GM19455 (cell line): ENCODE measurements around the gene PITPNM1.
"Not testable (repeated sequence)": the region's sequence is repeated elsewhere in the genome, so short reads cannot be mapped to it uniquely, and the experiment has no call there.

Experiments used
- ATAC-seq: cut with Tn5 transposase; IDR thresholded peaks from one replicate; pipeline ENCODE4 v1.9.1; 2021; ENCODE audit not compliant: unreplicated experiment

Gene PITPNM1

DNA sequence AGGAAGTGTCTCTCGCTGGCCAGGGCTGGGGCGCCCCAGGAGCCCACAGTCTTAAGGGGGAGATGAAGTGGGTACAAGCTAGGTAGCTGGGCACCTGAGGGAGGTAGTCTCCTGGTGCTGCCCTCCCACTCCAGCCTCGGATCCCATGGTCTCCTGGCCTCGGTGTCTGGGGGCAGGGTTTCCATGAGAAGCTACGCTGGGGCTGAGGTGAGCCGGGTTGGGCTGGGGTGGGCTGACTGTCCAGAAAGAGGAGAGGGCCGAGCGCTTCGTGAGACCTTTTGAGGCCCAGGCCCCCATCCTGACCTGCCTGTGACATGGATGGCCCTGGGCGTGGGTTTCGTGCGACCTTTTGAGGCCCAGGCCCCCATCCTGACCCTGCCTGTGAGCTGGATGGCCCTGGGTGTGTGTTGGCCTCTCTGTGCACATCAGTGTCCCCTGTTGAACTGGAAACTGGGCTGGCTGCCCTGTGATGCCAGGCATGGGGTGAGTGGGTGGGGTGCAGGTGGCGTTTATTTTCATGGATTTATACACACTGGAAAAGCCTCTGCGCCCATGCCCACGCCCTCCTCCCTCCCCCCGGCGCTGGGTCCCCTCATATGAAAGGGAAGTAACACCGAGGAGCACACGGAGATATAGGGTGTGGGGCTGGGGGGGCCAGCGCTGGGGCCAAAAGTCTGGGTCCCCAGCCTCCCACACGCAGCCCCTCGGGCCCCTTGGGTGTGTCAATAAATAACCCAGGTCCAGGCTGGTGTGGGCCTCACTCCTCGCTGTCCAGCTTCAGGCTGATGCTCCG lies 13.7 kb downstream of the PITPNM1 start:
- ATAC-seq = no peak

DNA sequence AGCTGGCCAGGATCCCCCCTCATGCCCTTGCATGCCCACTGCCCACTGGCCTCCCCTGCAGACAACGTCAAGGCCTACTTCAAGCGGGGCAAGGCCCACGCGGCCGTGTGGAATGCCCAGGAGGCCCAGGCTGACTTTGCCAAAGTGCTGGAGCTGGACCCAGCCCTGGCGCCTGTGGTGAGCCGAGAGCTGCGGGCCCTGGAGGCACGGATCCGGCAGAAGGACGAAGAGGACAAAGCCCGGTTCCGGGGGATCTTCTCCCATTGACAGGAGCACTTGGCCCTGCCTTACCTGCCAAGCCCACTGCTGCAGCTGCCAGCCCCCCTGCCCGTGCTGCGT lies 14.5 kb downstream of the PITPNM1 start:
- ATAC-seq = no peak

DNA sequence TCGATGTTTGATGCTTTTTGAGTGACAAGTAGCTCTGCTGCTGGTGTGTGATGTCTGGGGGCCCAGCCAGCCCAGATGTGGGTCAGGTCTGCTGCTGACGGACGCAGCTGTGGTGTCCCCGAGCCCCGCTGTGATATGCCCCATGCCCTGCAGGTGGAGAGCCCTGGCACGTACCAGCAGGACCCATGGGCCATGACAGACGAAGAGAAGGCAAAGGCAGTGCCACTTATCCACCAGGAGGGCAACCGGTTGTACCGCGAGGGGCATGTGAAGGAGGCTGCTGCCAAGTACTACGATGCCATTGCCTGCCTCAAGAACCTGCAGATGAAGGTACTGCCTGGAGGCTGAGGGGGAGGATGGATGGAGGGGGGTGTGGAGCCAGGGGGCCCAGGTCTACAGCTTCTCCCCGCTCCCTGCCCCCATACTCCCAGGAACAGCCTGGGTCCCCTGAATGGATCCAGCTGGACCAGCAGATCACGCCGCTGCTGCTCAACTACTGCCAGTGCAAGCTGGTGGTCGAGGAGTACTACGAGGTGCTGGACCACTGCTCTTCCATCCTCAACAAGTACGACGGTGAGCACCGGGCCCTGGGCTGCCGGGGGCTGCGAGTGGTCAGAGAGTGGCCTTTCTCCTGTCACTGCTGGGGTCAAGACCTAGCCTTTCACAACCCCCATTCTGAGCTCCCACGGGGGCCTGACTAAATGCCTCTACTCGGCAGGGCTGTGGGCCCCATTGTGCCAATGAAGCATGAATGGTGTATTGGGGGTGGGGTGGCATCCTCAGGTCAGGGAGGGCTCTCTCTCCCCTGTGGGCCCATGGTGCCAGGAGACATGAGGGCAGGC lies 15.1 kb downstream of the PITPNM1 start:
- ATAC-seq = no peak

DNA sequence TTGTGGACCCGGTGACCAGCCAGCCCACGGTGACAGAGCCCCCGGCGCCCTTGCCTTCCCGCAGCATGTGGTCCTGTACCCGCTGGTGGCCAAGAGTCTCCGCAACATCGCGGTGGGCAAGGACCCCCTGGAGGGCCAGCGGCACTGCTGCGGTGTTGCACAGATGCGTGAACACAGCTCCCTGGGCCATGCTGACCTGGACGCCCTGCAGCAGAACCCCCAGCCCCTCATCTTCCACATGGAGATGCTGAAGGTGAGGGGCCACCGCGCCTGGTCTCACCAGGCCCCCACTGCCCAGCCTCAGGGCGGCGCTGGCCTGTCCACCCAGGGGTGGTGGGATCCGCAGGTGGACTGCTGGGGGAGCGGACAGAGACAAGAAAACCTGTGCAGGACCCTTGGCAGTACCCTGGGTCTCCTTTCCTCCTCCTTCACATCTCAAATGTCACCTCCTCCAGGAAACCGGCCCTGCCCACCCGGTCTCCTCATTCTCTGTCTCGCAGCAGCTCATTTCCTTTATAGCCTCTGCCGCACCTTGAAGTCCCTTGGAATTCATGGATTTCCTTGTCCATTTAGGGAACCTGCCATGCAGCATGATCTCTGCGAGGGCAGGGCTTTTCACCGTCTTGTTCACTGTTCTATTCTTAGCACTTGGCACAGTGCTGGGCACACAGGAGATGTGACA lies 15.8 kb downstream of the PITPNM1 start:
- no peak for ATAC-seq

DNA sequence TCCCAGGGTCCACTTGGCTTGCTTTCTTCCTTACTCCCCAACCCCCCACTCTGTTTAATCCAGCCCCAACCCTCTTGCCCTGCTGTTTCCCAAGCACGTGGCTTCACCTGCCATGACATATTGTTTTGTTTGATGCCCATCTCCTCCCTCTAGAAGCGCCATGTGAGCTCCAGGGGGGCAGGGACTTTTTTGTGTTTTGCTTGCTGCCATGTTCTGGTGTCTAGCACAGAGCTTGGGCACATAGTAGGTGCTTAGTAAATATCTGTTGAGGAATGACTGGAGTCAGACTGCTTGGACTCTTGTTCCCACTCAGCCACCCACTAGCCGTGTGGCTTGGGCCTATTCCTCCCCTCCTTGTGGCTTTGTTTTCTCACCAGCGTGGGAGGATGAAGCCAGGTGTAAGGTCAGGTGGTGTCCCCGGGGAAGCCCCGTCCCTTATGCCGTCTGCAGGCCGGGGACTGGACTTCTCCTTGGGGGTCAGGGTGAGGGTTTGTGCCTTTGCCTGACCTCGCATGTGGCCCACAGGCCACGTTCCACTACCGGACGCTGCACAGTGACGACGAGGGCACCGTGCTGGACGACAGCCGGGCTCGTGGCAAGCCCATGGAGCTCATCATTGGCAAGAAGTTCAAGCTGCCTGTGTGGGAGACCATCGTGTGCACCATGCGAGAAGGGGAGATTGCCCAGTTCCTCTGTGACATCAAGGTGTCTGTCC lies 18.5 kb downstream of the PITPNM1 start:
- peak; percentile 38 for ATAC-seq

DNA sequence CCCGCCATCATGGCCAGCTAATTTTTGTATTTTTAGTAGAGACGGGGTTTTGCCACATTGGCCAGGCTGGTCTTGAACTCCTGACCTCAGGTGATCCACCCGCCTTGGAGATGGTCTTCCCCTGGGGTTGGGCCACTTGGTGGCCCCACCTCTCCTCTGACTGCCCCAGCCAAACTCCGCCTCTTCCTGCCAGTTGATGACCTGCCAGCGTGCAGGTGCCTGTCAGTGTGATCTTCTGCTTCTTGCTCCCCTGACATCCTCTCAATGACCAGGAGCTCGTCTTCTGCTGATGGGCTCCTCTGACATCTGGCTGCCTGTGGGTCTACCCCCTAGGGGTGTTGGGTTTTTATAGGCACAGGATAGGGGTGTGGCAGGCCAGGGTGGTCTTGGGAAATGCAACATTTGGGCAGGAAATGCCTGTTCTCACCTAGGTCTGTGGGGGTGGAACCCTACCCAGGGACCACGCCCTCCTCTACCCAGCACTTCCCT lies 19.2 kb downstream of the PITPNM1 start:
- ATAC-seq = not testable (repeated sequence)

DNA sequence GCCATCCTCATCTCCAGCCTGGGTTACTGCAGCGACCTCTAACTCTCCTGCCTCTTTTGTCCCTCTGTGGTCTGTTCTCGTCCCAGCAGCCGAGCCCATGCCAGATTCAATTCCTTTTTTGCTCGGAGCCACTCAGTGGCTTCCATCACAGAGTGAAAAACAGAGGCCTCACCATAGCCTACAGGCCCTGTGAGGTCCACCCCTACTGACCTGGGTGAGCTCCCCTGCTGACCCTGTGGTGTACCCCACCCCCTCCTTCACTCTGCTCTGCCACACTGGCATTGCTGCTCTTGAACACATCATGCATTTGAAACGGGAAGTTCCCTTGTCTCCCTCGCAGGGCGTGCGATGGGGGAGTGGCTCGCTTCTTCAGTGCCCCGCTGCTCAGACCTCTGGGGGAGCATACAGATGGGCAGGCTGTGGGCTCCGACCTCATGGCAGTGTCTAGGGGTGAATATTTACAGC lies 20.3 kb downstream of the PITPNM1 start:
- ATAC-seq = no peak

DNA sequence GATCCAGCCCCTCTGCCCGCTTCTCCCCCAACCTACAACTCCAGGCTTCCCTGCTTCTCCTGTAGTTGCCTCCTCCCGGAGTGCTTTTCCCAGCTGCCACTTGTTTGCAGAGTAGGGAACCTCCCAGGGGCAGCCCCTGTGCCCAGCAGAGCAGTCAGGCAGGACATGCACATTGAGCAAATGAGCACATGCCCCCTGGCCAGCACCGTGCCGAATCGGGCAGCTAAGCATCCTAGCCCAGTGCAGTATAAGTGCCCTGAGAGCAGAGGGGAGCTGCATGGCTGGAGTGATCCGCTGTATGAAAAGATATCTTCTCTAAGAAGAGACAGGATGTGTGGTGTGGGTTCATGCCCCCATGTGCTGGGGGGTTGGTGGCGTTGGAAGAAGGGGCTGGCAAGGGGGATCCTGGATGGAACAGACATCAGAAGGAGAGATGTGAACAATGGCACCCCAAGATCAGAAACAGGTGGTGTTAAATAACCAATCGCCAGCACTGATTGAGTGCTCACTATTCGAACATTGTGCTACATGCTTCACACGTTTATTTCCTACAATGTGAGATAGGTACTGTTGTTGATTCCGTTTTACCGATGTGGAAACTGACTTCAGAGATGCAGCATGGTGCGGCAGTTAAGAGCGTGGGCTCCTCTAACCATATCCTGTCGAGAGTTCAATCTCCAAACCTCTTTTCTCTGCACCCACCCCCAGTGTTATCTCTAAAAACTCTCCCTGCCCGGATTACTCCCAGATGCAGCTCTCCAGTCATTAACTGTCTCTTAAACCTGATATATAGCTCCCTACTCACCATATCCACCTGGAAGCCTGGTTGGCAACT lies 21.1 kb downstream of the PITPNM1 start:
- ATAC-seq = no peak

DNA sequence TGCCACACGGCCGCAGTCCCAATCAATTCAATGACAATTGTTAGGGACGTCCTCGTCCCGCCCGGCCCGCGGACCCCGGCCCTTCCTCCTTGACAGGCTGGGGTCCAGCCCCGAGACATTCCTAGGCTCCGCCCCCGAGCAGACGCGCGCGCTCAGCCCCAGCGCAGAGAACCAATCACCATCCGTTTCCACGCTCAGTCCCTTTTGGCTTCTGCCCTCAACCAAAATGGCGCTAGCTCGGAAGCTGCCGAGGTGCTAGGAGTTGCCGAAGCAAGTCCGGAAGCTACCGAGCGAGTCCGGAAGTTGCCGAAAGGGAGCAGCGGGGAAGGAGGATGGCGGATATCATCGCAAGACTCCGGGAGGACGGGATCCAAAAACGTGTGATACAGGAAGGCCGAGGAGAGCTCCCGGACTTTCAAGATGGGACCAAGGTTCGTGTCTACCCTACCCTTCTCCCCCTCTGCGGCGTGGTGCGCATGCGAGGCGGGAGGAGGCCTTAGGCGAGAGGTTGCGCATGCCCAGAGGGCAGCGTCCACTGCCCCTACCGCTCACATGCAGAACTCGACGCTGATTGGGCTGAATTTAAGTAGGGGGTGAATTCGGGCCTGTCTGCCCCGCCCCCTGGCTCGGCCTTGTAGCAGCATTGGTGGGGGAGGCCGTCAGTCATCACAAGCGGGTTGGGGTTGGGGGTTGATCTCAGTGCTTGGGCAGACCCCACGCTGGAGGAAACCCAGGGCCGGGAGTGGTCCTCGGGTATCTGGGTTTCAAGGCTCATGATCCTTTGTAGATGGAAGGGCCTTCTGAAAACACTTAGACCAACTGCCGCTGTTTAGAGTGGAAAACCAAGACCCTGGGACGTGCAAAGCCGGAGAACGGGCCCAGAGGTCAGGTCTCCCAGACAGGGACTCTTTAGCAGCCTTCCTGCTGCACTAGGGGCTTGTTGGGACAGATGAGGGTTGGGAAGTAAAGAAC lies 22.1 kb downstream of the PITPNM1 start, which contains the start of gene AIP:
Gene AIP (plus strand): TSS at position 200 of the 972 bp plus-strand sequence. CDS start 133 bp downstream, at position 333.
- ATAC-seq = peak; percentile 60

DNA sequence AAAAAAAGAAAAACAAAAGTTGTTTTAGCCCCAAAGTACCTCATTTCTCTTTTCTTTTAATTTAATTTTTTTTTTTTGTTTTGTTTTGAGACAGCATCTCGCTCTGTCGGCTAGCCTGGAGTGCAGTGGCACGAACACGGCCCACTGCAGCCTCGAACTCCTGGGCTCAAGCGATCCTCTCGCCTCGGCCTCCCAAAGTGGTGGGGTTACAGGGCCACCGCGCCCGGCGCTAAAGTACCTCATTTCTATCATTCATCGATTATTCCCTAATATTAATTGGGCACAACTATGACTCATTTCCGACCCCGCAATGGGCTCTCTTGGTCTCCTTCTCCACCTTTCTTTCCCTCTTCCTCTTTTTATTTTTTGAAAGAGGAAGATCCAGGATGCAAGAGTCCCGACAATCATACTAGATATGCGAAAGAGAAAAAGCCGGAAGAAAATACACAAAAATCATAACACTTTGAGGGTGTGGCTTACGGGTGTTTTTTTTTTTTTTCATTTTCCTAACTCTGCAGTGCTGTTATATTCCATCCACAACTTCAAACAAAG lies 22.8 kb downstream of the PITPNM1 start:
- ATAC-seq = no peak

DNA sequence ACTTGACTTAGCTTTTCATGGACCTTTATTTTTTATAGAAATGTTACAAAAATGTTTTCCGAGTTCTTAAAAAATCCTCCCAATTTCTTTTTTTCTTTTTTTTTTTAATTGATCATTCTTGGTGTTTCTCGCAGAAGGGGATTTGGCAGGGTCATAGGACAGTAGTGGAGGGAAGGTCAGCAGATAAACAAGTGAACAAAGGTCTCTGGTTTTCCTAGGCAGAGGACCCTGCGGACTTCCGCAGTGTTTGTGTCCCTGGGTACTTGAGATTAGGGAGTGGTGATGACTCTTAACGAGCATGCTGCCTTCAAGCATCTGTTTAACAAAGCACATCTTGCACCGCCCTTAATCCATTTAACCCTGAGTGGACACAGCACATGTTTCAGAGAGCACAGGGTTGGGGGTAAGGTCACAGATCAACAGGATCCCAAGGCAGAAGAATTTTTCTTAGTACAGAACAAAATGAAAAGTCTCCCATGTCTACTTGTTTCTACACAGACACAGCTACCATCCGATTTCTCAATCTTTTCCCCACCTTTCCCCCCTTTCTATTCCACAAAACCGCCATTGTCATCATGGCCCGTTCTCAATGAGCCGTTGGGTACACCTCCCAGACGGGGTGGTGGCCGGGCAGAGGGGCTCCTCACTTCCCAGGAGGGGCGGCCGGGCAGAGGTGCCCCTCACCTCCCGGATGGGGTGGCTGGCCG lies 27.7 kb downstream of the PITPNM1 start:
- ATAC-seq = not testable (repeated sequence)

DNA sequence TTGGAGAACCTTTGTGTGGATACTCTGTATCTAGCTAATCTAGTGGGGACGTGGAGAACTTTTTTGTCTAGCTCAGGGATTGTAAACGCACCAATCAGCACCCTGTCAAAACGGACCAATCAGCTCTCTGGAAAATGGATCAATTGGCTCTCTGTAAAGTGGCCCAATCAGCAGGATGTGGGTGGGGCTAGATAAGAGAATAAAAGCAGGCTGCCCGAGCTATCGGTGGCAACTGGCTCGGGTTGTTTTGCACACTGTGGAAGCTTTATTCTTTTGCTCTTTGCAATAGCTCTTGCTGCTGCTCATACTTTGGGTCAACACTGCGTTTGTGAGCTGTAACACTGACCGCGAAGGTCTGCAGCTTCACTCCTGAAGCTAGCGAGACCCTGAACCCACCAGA lies 28.5 kb downstream of the PITPNM1 start:
- ATAC-seq = not testable (repeated sequence)

DNA sequence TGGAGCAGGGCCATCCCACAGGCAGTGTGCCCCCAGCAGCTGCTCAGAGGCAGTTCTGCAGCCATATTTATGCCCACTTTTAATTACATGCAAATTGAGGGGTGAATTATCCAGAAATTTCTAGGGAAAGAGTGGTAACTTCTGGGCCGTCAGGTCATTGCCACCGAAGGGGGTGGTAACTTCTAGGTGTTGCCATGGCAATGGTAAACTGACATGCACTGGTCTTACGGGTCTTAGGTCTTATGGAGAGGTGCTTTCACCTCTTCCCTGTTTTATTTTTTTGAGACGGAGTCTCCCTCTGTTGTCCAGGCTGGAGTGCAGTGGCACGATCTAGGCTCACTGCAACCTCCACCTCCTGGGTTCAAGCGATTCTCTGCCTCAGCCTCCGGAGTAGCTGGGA lies 32.3 kb downstream of the PITPNM1 start:
- no peak for ATAC-seq

DNA sequence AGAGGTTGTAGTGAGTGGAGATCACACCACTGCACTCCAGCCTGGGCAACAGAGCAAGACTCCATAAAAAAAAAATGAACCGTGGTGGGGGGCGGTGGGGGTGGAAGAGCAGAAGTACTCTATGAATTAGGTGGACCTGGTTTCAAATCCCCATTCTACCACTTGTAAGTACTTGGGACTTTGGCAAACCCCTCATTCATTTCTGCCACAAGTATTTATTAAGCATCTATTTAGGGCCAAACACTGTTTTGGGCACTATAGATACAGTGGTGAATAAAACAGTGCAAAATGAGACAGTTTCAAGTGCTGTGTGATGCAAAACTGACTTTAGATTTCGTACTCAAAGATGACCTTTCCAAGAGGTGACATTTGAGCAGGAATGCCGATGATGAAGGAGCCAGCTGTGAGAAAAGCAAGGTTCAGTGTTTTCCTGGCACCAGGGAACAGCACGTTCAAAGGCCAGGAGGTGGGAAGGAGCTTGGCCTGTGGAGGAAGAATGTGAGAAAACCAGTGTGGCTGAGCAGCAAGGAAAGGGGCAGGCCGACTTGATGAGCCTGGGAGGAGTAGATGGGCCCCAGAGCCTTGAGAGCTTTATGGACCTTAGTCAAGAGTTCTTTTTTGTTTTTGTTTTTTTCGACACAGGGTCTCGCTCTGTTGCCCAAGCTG lies 34.7 kb downstream of the PITPNM1 start:
- no peak for ATAC-seq

DNA sequence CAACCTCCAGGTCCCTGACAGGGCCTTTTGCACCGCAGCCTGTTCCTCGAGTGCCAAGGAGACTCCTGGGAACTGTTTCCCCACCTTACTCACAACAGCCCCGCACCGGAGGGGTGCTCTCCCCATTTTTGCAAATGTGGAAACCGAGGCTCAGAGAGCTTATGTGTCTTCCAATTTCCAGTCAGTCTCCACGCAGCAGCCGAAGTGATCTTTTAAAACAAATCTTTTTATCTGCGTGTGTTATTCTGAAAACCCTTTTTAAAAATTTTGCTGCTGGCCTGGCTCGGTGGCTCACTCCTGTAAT lies 35.7 kb downstream of the PITPNM1 start:
- ATAC-seq = no peak

DNA sequence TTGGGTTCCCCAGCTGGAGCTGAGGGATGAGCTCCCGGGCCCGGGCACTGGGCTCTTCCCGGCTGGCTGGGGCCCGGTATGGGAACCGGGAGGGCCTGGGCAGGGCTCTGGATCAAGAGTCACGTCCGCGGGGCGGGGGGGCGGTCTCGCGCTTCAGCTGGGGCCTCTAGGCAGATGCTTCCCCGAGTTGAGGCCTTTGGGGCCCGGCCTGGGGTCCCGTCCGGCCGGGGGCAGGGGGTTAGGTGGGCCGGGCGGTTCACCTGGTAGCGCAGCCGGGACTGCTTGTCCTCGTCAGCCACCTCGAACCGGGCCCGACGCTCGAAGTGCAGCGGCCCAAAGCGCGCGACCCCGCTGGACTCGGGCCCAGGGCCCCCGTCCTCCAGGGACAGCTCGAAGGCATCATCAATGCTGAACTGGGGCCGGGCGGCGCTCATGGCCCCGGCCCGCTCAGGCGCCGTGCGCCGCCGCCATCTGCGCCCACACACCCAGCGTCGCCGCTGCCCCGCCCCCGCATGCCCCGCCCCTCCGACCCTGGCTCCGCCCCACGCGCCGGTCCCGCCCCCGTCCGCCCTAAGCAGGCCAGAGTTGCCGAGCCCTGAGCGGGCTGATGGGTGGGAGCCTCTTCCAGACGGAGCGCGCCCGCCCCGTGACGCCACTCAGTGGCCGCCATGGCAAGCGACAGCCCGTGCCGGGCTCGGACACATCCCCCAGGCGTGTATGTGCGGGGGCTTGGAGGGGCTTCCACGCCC lies 36.2 kb downstream of the PITPNM1 start, which contains the start of gene TMEM134:
Gene TMEM134 (minus strand): TSS at position 493 of the 749 bp plus-strand sequence. CDS start 59 bp downstream, at position 434.
- peak; percentile 65 for ATAC-seq

DNA sequence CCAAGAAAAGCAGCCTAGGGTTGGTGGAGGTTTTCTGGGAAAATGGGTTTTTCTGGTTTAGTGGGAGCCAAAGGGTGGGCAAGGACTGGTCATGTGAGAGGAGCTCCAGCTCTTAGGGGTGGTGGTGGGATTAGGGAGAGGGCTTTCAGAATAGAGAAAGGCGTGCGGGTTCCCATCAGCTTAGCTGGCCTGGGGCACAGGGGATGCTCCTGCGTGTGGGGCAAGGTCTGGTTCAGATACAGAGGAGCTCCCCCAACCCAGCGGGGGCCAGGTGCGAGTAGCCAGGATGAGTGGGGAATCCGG lies 36.8 kb downstream of the PITPNM1 start:
- ATAC-seq = no peak
